Measurements from ENCODE around the gene ARHGEF16. TPM values are rescaled to one million over a fixed set of nuclear protein-coding genes. Genes with fewer than 3 reads are reported as not detected.

ARHGEF16 gene
- total RNA-seq, 1 experiment from 2014 or later: 10.1 TPM

DNA sequence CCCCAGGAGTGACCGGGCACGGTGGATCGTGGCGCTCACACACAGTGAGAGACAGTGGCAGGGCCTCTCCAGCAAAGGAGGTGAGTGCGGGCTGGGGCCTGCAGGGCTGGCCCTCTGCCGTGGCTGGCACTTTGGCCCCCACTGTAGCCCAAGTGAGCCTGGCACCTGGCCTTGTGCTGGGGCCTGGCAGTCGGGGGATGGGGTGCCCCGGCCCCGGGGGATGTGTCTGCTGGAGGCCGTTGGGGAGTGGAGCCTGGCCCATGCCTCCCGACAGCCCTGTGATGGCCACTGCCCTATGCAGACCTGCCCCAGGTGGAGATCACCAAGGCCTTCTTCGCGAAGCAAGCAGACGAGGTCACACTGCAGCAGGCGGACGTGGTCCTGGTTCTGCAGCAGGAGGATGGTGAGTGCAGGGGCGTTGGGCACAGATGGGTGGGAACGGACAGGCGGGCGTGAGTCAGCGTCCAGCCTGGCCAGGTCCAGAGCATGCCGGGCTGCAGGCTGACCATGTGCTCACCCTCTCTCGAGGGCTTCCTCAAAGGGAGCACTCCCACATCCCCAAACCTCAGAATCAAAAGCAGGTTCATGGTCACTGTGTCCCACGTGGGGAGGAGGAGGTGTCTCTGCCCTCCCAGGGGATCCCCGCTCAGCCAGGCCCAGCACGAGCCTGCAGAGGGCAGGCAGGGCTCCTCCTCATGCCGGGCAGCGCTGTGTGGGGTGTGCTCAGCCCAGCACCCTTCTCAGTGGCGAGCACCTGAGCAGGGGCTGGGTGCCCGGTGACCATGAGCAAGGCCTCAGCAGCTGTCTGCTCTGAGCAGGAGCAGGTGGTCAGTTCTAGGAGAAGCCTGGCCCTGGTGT is 25.3 kb downstream of the ARHGEF16 start:
- DNase-seq (ENCODE audit: low read depth, low spot score) (no peak), ATAC-seq (no peak)
- H3K4me3 ChIP-seq (ENCODE audit: low read depth in 2 of 2, low read length in 2 of 2): no peak overlapping the region
- H3K4me1 ChIP-seq (ENCODE audit: control insufficient read depth, insufficient read depth, low read length): peaks cover 21% of the 10 kb centered on the region
- in situ Hi-C loops (cut with HindIII; ENCODE audit: low pct_unique_long_range_greater_than_20kb, low sequenced_read_pairs) (no loop called here), intact Hi-C loops (cut with micrococcal nuclease; ENCODE audit: unreplicated experiment) (no loop called here)
- no peaks in the 10 kb centered on the region for H3K27me3 ChIP-seq (ENCODE audit: control insufficient read depth, insufficient read depth, low read length)
- BruUV-seq (replicated peaks): no TSS peak
- H3K9me3 ChIP-seq (ENCODE audit: control insufficient read depth, insufficient read depth, low read depth, low read length): no peaks in the 10 kb centered on the region
- CTCF ChIA-PET: no interaction called here
- H3K36me3 ChIP-seq (ENCODE audit: control insufficient read depth, insufficient read depth, low read length): no peaks in the 10 kb centered on the region
- no peak overlapping the region for H3K27ac ChIP-seq (ENCODE audit: low read length)
- POLR2A ChIA-PET: no interaction called here
- TF ChIP-seq SIN3A (IDR thresholded peaks at IDR 0.05; ENCODE audit: borderline replicate concordance, insufficient read depth, low read depth, low read length) (no peak), POLR2AphosphoS5 (IDR thresholded peaks at IDR 0.05; ENCODE audit: low read depth, low read length) (no peak), TCF7L2 (IDR thresholded peaks at IDR 0.05; ENCODE audit: low read depth, low read length) (no peak)
- TF ChIP-seq, protein P1, sequence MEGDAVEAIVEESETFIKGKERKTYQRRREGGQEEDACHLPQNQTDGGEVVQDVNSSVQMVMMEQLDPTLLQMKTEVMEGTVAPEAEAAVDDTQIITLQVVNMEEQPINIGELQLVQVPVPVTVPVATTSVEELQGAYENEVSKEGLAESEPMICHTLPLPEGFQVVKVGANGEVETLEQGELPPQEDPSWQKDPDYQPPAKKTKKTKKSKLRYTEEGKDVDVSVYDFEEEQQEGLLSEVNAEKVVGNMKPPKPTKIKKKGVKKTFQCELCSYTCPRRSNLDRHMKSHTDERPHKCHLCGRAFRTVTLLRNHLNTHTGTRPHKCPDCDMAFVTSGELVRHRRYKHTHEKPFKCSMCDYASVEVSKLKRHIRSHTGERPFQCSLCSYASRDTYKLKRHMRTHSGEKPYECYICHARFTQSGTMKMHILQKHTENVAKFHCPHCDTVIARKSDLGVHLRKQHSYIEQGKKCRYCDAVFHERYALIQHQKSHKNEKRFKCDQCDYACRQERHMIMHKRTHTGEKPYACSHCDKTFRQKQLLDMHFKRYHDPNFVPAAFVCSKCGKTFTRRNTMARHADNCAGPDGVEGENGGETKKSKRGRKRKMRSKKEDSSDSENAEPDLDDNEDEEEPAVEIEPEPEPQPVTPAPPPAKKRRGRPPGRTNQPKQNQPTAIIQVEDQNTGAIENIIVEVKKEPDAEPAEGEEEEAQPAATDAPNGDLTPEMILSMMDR (IDR thresholded peaks at IDR 0.05): no peak
- TF ChIP-seq, protein P2, sequence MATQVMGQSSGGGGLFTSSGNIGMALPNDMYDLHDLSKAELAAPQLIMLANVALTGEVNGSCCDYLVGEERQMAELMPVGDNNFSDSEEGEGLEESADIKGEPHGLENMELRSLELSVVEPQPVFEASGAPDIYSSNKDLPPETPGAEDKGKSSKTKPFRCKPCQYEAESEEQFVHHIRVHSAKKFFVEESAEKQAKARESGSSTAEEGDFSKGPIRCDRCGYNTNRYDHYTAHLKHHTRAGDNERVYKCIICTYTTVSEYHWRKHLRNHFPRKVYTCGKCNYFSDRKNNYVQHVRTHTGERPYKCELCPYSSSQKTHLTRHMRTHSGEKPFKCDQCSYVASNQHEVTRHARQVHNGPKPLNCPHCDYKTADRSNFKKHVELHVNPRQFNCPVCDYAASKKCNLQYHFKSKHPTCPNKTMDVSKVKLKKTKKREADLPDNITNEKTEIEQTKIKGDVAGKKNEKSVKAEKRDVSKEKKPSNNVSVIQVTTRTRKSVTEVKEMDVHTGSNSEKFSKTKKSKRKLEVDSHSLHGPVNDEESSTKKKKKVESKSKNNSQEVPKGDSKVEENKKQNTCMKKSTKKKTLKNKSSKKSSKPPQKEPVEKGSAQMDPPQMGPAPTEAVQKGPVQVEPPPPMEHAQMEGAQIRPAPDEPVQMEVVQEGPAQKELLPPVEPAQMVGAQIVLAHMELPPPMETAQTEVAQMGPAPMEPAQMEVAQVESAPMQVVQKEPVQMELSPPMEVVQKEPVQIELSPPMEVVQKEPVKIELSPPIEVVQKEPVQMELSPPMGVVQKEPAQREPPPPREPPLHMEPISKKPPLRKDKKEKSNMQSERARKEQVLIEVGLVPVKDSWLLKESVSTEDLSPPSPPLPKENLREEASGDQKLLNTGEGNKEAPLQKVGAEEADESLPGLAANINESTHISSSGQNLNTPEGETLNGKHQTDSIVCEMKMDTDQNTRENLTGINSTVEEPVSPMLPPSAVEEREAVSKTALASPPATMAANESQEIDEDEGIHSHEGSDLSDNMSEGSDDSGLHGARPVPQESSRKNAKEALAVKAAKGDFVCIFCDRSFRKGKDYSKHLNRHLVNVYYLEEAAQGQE (IDR thresholded peaks at IDR 0.05; ENCODE audit: insufficient read depth in 1 of 2, low read depth in 2 of 2, low read length in 1 of 2): no peak

DNA sequence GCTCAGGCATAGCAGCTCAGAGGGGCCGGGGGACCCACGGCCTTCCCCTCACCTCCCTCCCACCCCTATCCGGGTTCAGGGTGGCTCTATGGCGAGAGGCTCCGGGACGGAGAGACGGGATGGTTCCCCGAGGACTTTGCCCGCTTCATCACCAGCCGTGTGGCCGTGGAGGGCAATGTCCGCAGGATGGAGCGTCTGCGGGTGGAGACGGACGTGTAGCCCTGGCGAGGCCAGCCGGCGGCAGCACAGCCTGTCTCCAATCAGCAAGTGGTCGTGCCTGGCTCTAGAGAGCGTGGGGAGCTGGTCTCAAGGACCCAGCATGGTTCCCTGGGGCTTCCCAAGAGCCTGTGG is 25.9 kb downstream of the ARHGEF16 start:
- Histone ChIP-seq H3K36me3 (ENCODE audit: control insufficient read depth, insufficient read depth, low read length) (no peaks in the 10 kb centered on the region), H3K27ac (ENCODE audit: low read length) (no peak overlapping the region), H3K27me3 (ENCODE audit: control insufficient read depth, insufficient read depth, low read length) (no peaks in the 10 kb centered on the region), H3K4me1 (ENCODE audit: control insufficient read depth, insufficient read depth, low read length) (peaks cover 21% of the 10 kb centered on the region), H3K4me3 (ENCODE audit: low read depth in 2 of 2, low read length in 2 of 2) (no peak overlapping the region), H3K9me3 (ENCODE audit: control insufficient read depth, insufficient read depth, low read depth, low read length) (no peaks in the 10 kb centered on the region)
- ChIA-PET CTCF (no interaction called here), POLR2A (no interaction called here)
- in situ Hi-C loops (cut with HindIII; ENCODE audit: low pct_unique_long_range_greater_than_20kb, low sequenced_read_pairs) (no loop called here), intact Hi-C loops (cut with micrococcal nuclease; ENCODE audit: unreplicated experiment) (no loop called here)
- no peak for ATAC-seq
- TF ChIP-seq, protein P1 (IDR thresholded peaks at IDR 0.05): no peak
- TF ChIP-seq, protein P2 (IDR thresholded peaks at IDR 0.05; ENCODE audit: insufficient read depth in 1 of 2, low read depth in 2 of 2, low read length in 1 of 2): no peak
- DNase-seq (ENCODE audit: low read depth, low spot score): no peak
- BruUV-seq (replicated peaks): no TSS peak
